Measurements from ENCODE around the gene EMC1.

The EMC1 gene

DNA sequence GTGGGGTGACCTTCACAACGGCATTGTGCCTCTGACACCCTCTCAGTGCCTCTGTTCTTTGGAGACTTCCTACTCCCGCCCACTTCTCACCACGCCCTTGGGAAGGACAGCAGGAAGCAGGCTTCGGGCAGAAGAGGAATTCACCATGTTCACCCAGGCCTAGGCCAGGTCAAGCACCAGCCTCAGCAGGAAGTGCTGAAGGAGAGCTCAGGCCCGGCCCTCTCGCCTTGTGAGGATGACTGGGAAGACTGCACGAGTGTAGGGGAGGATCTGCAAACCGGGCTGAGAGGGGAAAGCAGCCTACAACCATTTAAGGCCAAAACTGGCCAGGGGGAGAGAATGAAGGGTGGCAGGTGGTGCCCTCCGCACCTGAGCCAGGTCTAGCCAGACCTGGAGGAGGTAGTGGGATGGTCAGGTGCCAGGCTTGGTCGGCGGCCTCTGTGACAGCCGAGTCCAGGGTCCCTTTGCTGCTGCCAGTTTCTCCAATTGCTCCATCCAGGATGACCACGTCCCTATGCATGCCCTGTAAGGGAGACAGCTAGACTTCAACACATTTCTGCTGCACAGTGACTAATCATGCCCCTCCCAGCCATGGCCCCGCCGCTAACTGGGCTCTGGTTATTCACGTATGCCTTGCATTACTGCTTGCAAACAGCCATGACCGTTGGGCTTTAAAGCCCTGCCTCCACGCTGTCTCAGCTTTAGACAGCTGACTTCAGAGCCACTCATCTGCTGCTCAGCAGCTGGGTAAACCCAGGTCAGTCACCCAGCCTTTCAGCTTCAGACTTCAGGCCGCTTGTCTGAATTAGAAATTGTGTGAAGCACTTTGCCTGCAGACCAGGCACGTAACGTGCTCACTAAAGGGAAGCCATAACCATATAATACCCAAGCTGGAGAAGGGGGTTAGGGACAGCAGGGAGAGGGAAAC is 9.2 kb upstream of the EMC1 start:
- H3K36me3 ChIP-seq (ENCODE audit: control insufficient read depth in 2 of 2, insufficient read depth in 1 of 2, low read length in 2 of 2) = peaks cover 6 to 60% of the 10 kb centered on the region in 2 experiments; a peak in 2 of 3 replicates
- CTCF ChIA-PET = interaction anchor here (0.8 kb wide), 1 partner anchor 22 kb away, joined by 3 read pairs; no protein-coding TSS in a partner anchor

DNA sequence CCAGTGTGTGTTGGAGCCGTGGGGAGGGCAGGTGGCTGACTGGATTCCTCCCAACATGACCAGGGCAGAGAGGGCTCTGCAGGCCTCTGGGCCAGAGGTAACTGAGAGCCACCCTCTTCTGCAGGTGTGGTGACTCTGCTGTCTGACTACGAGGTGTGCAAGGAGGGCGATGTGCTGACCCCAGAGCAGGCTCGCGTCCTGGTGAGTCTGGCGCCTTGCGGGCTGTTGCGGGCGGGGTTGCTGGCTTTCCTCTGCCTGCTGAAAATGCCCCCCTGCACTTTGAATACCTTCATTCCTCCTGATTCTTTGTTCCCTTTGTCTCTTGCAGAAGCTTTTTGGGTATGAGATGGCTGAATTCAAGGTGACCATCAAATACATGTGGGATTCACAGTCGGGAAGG is 7.0 kb upstream of the EMC1 start:
- ChIA-PET CTCF (no interaction called here), POLR2A (no interaction called here)
- no peak for TF ChIP-seq ZNF837 (tag by site-specific recombination; IDR thresholded peaks at IDR 0.05)
- no peak for TF ChIP-seq ZNF830 (tag by site-specific recombination; IDR thresholded peaks at IDR 0.05; ENCODE audit: low read depth)
- no peak for TF ChIP-seq ZNF548 (tag by site-specific recombination; IDR thresholded peaks at IDR 0.05)
- TF ChIP-seq OSR2 (tag by site-specific recombination; IDR thresholded peaks at IDR 0.05) = no peak
- TF ChIP-seq ZNF426 (tag by site-specific recombination; IDR thresholded peaks at IDR 0.05) = no peak
- no peak for TF ChIP-seq ZNF266 (tag by site-specific recombination; IDR thresholded peaks at IDR 0.05; ENCODE audit: low read depth)
- TF ChIP-seq ZBTB8A (tag by site-specific recombination; IDR thresholded peaks at IDR 0.05) = no peak
- TF ChIP-seq ZNF670 (tag by site-specific recombination; IDR thresholded peaks at IDR 0.05; ENCODE audit: low read depth) = no peak
- no peak for TF ChIP-seq GLIS2 (tag by site-specific recombination; IDR thresholded peaks at IDR 0.05)
- no peak for TF ChIP-seq SETDB1 (IDR thresholded peaks at IDR 0.05; ENCODE audit: insufficient read length, low read length)
- TF ChIP-seq ZNF274 (IDR thresholded peaks at IDR 0.05; ENCODE audit: low read length) = no peak
- TF ChIP-seq ZNF274 (tag by site-specific recombination; IDR thresholded peaks at IDR 0.05; ENCODE audit: borderline replicate concordance) = no peak
- no peak for TF ChIP-seq KLF9 (tag by site-specific recombination; IDR thresholded peaks at IDR 0.05; ENCODE audit: low read depth)
- TF ChIP-seq, protein P1, sequence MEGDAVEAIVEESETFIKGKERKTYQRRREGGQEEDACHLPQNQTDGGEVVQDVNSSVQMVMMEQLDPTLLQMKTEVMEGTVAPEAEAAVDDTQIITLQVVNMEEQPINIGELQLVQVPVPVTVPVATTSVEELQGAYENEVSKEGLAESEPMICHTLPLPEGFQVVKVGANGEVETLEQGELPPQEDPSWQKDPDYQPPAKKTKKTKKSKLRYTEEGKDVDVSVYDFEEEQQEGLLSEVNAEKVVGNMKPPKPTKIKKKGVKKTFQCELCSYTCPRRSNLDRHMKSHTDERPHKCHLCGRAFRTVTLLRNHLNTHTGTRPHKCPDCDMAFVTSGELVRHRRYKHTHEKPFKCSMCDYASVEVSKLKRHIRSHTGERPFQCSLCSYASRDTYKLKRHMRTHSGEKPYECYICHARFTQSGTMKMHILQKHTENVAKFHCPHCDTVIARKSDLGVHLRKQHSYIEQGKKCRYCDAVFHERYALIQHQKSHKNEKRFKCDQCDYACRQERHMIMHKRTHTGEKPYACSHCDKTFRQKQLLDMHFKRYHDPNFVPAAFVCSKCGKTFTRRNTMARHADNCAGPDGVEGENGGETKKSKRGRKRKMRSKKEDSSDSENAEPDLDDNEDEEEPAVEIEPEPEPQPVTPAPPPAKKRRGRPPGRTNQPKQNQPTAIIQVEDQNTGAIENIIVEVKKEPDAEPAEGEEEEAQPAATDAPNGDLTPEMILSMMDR (tag by site-specific recombination; IDR thresholded peaks at IDR 0.05) = no peak
- Histone ChIP-seq H3K4me1 (ENCODE audit: control insufficient read depth, insufficient read depth, low read length) (no peaks in the 10 kb centered on the region), H3K4me3 (ENCODE audit: low read depth, low read length) (no peak overlapping the region), H3K9me3 (ENCODE audit: control insufficient read depth, insufficient read depth, low read depth, low read length) (no peaks in the 10 kb centered on the region), H3K27ac (ENCODE audit: extremely low read depth, low read depth, low read length) (no peak overlapping the region), H3K36me3 (ENCODE audit: control insufficient read depth in 2 of 2, insufficient read depth in 1 of 2, low read length in 2 of 2) (peaks cover 6 to 81% of the 10 kb centered on the region in 2 experiments; a peak in 2 of 3 replicates)

More for the DNA sequence above, 9.2 kb upstream of the EMC1 start:
- no peak overlapping the region for H3K4me3 ChIP-seq (ENCODE audit: low read depth, low read length)
- no peak overlapping the region for H3K27ac ChIP-seq (ENCODE audit: extremely low read depth, low read depth, low read length)
- no peaks in the 10 kb centered on the region for H3K4me1 ChIP-seq (ENCODE audit: control insufficient read depth, insufficient read depth, low read length)
- POLR2A ChIA-PET = interaction anchor here (0.7 to 1.3 kb wide), 4 partner anchors 9 to 396 kb away, joined by 3 to 6 read pairs (median 3); partner anchors contain the start of genes EMC1 and MRTO4
- TF ChIP-seq ZFHX2 (tag by site-specific recombination; conservative IDR thresholded peaks at IDR 0.05) = peak; percentile 41
- TF ChIP-seq EGR2 (tag by site-specific recombination; IDR thresholded peaks at IDR 0.05; ENCODE audit: low read depth) = peak; percentile 50; the same call in 1 of the 2 replicates
- TF ChIP-seq, protein P2, sequence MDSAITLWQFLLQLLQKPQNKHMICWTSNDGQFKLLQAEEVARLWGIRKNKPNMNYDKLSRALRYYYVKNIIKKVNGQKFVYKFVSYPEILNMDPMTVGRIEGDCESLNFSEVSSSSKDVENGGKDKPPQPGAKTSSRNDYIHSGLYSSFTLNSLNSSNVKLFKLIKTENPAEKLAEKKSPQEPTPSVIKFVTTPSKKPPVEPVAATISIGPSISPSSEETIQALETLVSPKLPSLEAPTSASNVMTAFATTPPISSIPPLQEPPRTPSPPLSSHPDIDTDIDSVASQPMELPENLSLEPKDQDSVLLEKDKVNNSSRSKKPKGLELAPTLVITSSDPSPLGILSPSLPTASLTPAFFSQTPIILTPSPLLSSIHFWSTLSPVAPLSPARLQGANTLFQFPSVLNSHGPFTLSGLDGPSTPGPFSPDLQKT (IDR thresholded peaks at IDR 0.05; ENCODE audit: borderline replicate concordance, low read depth, low read length) = no peak
- TF ChIP-seq ZNF600 (tag by site-specific recombination; IDR thresholded peaks at IDR 0.05) = peak; percentile 69
- TF ChIP-seq, protein P3, sequence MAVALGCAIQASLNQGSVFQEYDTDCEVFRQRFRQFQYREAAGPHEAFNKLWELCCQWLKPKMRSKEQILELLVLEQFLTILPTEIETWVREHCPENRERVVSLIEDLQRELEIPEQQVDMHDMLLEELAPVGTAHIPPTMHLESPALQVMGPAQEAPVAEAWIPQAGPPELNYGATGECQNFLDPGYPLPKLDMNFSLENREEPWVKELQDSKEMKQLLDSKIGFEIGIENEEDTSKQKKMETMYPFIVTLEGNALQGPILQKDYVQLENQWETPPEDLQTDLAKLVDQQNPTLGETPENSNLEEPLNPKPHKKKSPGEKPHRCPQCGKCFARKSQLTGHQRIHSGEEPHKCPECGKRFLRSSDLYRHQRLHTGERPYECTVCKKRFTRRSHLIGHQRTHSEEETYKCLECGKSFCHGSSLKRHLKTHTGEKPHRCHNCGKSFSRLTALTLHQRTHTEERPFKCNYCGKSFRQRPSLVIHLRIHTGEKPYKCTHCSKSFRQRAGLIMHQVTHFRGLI (tag by site-specific recombination; IDR thresholded peaks at IDR 0.05) = peak; percentile 98
- no peak for TF ChIP-seq GLI4 (tag by site-specific recombination; IDR thresholded peaks at IDR 0.05)
- no peaks in the 10 kb centered on the region for H3K9me3 ChIP-seq (ENCODE audit: control insufficient read depth, insufficient read depth, low read depth, low read length)

Data from HEK293 (cell line).